Smooth muscle cell (in vitro differentiated cells): ENCODE measurements around the gene HRH2. TPM values are rescaled to one million over a fixed set of nuclear protein-coding genes. Genes with fewer than 3 reads are reported as not detected.

Source experiments
- DNase-seq: peaks from one replicate; lab custom pipeline; 2025; ENCODE audit not compliant: unreplicated experiment; lab: John Stamatoyannopoulos, UW
- H2AFZ ChIP-seq: fragments of 200-600 bp; sonication (generic); 2 replicates; pipeline ENCODE4 v1.6.0; 2016; ENCODE audit warnings: antibody characterized with exemption, low read depth, mild to moderate bottlenecking
- H3F3A ChIP-seq: fragments of 200-600 bp; sonication (generic); 2 replicates; pipeline ENCODE4 v1.6.0; 2017; ENCODE audit warnings: antibody characterized with exemption, low read depth
- H3K27ac ChIP-seq: fragments of 200-600 bp; sonication (generic); 2 replicates; pipeline ENCODE4 v1.5.1; 2016; ENCODE audit warnings: low read depth, mild to moderate bottlenecking
- H3K27me3 ChIP-seq: fragments of 200-600 bp; sonication (generic); 2 replicates; pipeline ENCODE4 v1.6.1; 2016; ENCODE audit warnings: low read depth, mild to moderate bottlenecking
- H3K36me3 ChIP-seq: fragments of 200-600 bp; sonication (generic); 2 replicates; pipeline ENCODE4 v1.5.1; 2016; ENCODE audit warnings: low read depth
- H3K4me1 ChIP-seq: fragments of 200-600 bp; sonication (generic); 2 replicates; pipeline ENCODE4 v1.5.1; 2016; ENCODE audit warnings: low read depth
- H3K4me2 ChIP-seq: fragments of 200-600 bp; sonication (generic); 2 replicates; pipeline ENCODE4 v1.6.0; 2016; ENCODE audit warnings: mild to moderate bottlenecking
- H3K4me3 ChIP-seq: fragments of 200-600 bp; sonication (generic); 2 replicates; pipeline ENCODE4 v1.5.1; 2016; ENCODE audit warnings: mild to moderate bottlenecking
- H3K79me2 ChIP-seq: fragments of 200-600 bp; sonication (generic); 2 replicates; pipeline ENCODE4 v1.6.0; 2016; ENCODE audit warnings: low read depth, mild to moderate bottlenecking
- H3K9ac ChIP-seq: fragments of 200-600 bp; sonication (generic); 2 replicates; pipeline ENCODE4 v1.6.0; 2016; ENCODE audit warnings: low read depth
- H3K9me3 ChIP-seq: fragments of 200-600 bp; sonication (generic); replicated peaks from 2 replicates; pipeline ENCODE4 v1.5.1; 2016; ENCODE audit warnings: low read depth
- H4K20me1 ChIP-seq: fragments of 200-600 bp; sonication (generic); 2 replicates; pipeline ENCODE4 v1.6.0; 2016; ENCODE audit warnings: low read depth
- WGBS: methylation state at CpG from one replicate; pipeline ENCODE4 v1.1.7; 2016; ENCODE audit warnings: low lambda C conversion rate; 5-methylcytosine and 5-hydroxymethylcytosine counted together
- polyA plus RNA-seq: library from polyadenylated mRNA; unstranded; fragments of >200 nt; fragmentation: Nextera tagmentation; extraction: Ambion mirVana; gene quantifications from 2 replicates; pipeline ENCODE4 v1.2.1, GENCODE V29; 2016
- total RNA-seq: library from RNA; depleted of rRNA; stranded (reverse); fragments of >200 nt; gene quantifications from 2 replicates; pipeline ENCODE4 v1.2.3, GENCODE V29; 2014
- TF ChIP-seq, protein P1 (sequence below): fragments of 200-600 bp; sonication (generic); IDR thresholded peaks from 2 replicates; pipeline ENCODE4 v1.5.1; 2017; ENCODE audit warnings: borderline replicate concordance, mild to moderate bottlenecking, antibody characterized with exemption; ENCODE audit not compliant: insufficient read depth, poor library complexity, severe bottlenecking

The HRH2 gene
- total and polyA plus RNA-seq, 2 experiments from 2014 or later: 0.57 to 0.63 TPM

DNA sequence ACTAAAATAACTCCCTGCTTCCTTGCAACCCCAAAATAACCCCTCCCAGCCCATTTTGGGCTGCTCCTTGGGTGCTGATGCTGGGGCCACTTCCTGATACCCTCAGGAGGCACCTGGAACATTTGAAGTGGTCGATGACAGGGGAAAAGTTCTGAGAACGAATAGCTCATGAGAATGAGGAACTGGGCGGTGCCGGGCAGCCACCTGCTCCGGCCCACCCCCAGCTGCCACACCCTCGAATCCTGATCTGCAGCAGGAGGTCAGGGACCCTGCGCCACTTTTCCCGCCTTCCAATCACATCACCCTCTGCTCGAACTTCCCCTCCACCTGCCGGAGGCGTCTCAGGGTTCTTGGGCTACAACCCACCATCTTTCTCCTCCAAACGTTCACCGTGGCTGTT, 19.7 kb downstream of the HRH2 start:
- TF ChIP-seq, protein P1, sequence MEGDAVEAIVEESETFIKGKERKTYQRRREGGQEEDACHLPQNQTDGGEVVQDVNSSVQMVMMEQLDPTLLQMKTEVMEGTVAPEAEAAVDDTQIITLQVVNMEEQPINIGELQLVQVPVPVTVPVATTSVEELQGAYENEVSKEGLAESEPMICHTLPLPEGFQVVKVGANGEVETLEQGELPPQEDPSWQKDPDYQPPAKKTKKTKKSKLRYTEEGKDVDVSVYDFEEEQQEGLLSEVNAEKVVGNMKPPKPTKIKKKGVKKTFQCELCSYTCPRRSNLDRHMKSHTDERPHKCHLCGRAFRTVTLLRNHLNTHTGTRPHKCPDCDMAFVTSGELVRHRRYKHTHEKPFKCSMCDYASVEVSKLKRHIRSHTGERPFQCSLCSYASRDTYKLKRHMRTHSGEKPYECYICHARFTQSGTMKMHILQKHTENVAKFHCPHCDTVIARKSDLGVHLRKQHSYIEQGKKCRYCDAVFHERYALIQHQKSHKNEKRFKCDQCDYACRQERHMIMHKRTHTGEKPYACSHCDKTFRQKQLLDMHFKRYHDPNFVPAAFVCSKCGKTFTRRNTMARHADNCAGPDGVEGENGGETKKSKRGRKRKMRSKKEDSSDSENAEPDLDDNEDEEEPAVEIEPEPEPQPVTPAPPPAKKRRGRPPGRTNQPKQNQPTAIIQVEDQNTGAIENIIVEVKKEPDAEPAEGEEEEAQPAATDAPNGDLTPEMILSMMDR: no peak
- Histone ChIP-seq H3K9me3 (no peaks in the 10 kb centered on the region), H4K20me1 (no peaks in the 10 kb centered on the region), H3K36me3 (no peaks in the 10 kb centered on the region), H3K4me2 (no peak overlapping the region), H3K27ac (no peak overlapping the region), H3K4me3 (no peak overlapping the region), H3K9ac (no peak overlapping the region), H3K27me3 (peaks cover 11% of the 10 kb centered on the region), H2AFZ (no peak overlapping the region), H3K4me1 (no peaks in the 10 kb centered on the region), H3K79me2 (no peaks in the 10 kb centered on the region), H3F3A (no peaks in the 10 kb centered on the region)
- 88% methylated on average over 11 of the region's 13 CpGs for WGBS
- DNase-seq: no peak

DNA sequence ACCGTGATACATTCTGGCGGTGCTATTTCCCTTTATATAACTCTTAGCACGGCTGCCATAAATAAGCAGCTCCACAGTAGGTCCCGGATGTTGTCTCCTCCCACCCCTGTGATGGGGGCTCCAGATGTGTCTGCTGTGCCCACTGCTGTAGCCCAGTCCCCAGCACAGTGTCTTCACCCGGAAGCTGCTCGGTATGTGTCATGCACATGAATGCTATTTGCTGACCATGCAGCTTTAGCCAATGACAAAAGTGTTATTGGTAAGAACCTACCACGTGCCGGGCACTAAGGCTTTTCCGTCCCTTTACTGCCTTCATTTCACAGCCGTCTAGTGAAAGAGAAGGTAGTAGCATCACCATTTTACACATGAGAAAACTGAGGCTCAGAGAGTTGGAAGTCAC, 20.2 kb downstream of the HRH2 start:
- DNase-seq: no peak
- H3K79me2 ChIP-seq: no peaks in the 10 kb centered on the region
- WGBS: 89% methylated on average over 10 of the region's 10 CpGs
- no peaks in the 10 kb centered on the region for H3F3A ChIP-seq
- H3K27ac ChIP-seq: no peak overlapping the region
- H3K9me3 ChIP-seq: no peaks in the 10 kb centered on the region
- no peak overlapping the region for H3K4me3 ChIP-seq
- H2AFZ ChIP-seq: no peak overlapping the region
- TF ChIP-seq, protein P1: no peak
- no peaks in the 10 kb centered on the region for H3K36me3 ChIP-seq
- H3K4me2 ChIP-seq: no peak overlapping the region
- H3K9ac ChIP-seq: no peak overlapping the region
- H3K27me3 ChIP-seq: peaks cover 11% of the 10 kb centered on the region
- no peaks in the 10 kb centered on the region for H4K20me1 ChIP-seq
- H3K4me1 ChIP-seq: no peaks in the 10 kb centered on the region

DNA sequence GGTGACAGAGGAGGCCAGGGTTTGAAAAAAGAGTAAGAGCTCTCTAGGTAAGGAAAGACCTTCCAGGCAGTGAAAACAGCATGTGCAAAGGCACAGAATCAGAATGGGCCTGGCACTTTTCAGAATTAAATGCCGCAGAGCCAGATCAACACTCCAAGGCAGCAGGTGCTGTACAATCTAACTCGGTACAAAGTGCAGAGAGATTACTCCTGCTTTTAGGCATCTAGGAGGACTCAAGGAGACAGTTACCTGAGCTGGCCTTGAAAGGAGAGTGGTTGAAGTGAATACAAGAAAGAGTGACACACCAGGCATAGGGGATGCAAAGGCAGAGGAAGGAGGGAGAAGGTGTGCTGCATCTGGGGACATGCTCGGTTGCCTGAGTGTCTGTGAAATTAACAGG, 21.5 kb downstream of the HRH2 start:
- Histone ChIP-seq H3K9me3 (no peaks in the 10 kb centered on the region), H3K27me3 (peaks cover 11% of the 10 kb centered on the region), H3K4me3 (no peak overlapping the region), H4K20me1 (no peaks in the 10 kb centered on the region), H3K27ac (no peak overlapping the region), H3F3A (no peaks in the 10 kb centered on the region), H2AFZ (no peak overlapping the region), H3K4me2 (no peak overlapping the region), H3K9ac (no peak overlapping the region), H3K4me1 (no peaks in the 10 kb centered on the region), H3K36me3 (no peaks in the 10 kb centered on the region), H3K79me2 (no peaks in the 10 kb centered on the region)
- TF ChIP-seq, protein P1: no peak
- 94% methylated on average over 3 of the region's 3 CpGs for WGBS
- DNase-seq: no peak

DNA sequence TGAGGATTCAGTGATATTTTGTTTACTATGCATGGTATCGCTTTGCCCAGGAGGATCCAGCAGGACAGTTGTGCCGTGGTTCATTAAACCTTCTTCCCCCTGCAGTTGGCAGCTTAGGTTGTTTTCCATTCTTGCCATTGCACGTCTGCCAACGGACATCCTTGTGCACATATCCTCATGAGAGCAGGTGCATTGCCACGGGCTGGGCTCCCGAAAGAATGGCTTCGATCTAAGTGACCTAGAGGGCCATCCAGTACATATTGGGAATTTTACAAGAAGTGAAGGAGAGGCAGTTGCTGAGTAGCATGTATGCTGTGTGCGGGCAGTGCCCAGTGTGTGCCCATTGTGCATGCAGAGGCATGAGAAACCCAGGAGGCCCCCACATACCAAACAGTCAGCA, 22.1 kb downstream of the HRH2 start:
- H3K36me3 ChIP-seq: no peaks in the 10 kb centered on the region
- 92% methylated on average over 8 of the region's 8 CpGs for WGBS
- no peaks in the 10 kb centered on the region for H4K20me1 ChIP-seq
- H3K4me1 ChIP-seq: no peaks in the 10 kb centered on the region
- TF ChIP-seq, protein P1: no peak
- no peak for DNase-seq
- no peak overlapping the region for H3K27ac ChIP-seq
- H3K9ac ChIP-seq: no peak overlapping the region
- no peak overlapping the region for H3K4me3 ChIP-seq
- H3K27me3 ChIP-seq: peaks cover 11% of the 10 kb centered on the region
- H3K9me3 ChIP-seq: no peaks in the 10 kb centered on the region
- H2AFZ ChIP-seq: no peak overlapping the region
- no peak overlapping the region for H3K4me2 ChIP-seq
- no peaks in the 10 kb centered on the region for H3F3A ChIP-seq
- no peaks in the 10 kb centered on the region for H3K79me2 ChIP-seq
